SK-N-DZ (cell line): Measurements from ENCODE around the gene CYB561.
A peak's percentile ranks its signal among the peaks of the same experiment; 100 is the strongest.

Experiments used
- DNase-seq: peaks from one replicate; pipeline ENCODE4 v3.0.0-alpha.2; 2015; ENCODE audit warnings: low spot score
- small RNA-seq, 2 experiments: library from RNA; depleted of rRNA; stranded (forward); fragments of <200 nt; gene quantifications; one replicate each; pipeline ENCODE3, GENCODE V24; 2014

Gene CYB561

GRCh38 chr17:63412234-63412633 is 33.9 kb downstream of the CYB561 start:
- DNase-seq, result peak; percentile 80

GRCh38 chr17:63407741-63408330 is 38.3 kb downstream of the CYB561 start:
- DNase-seq, result no peak

GRCh38 chr17:63406689-63407330 is 39.3 kb downstream of the CYB561 start:
- peak; percentile 91 for DNase-seq

GRCh38 chr17:63405741-63406261 is 40.3 kb downstream of the CYB561 start:
- peak; percentile 63 for DNase-seq

- no peak for DNase-seq
Observed at GRCh38 chr17:63405020-63405419, 41.1 kb downstream of the CYB561 start.

GRCh38 chr17:63402431-63403212 is 43.5 kb downstream of the CYB561 start:
- DNase-seq, result no peak

GRCh38 chr17:63399856-63400255 is 46.2 kb downstream of the CYB561 start:
- DNase-seq, result no peak

GRCh38 chr17:63399316-63399715 is 46.8 kb downstream of the CYB561 start:
- DNase-seq, result no peak

- no peak for DNase-seq
Observed at GRCh38 chr17:63398680-63399079, 47.4 kb downstream of the CYB561 start.

GRCh38 chr17:63395075-63395805 is 50.9 kb downstream of the CYB561 start:
- no peak for DNase-seq

- DNase-seq, result no peak
Observed at GRCh38 chr17:63390090-63390489, 56.0 kb downstream of the CYB561 start.

GRCh38 chr17:63387656-63388340 is 58.3 kb downstream of the CYB561 start:
- no peak for DNase-seq

GRCh38 chr17:63382826-63383225 is 63.3 kb downstream of the CYB561 start:
- no peak for DNase-seq

Small RNA genes within 50 kb of the gene (small RNA-seq; reads per million reads assigned to genes)
- gene AC005828.6, result 0 reads per million in 2 experiments
